Measurements from ENCODE around the gene FTSJ3.
"Not testable (repeated sequence)": the region's sequence is repeated elsewhere in the genome, so short reads cannot be mapped to it uniquely, and the experiment has no call there.

Gene FTSJ3

DNA sequence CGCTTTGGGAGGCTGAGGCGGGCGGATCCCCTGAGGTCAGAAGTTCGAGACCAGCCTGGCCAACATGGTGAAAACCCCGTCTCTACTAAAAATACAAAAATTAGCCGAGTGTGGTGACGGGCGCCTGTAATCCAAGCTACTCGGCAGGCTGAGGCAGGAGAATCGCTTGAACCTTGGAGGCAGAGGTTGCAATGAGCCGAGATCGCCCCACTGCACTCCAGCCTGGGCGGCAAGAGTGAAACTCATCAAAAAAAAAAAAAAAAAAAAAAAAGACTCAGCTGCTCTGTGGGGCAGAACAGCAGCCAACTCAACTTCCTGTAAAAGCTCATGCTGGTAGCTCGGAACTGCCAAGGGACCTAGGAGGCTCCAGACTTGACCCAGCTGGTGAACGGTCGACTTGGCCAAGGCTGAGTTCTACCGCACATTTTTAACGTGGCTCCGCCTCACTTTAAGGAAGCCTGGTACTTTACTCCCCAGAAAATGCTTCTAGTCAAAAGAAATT, 16.0 kb upstream of the FTSJ3 start:
- not testable (repeated sequence) for DNase-seq

GRCh38 chr17:63842540-63843386, 15.3 kb upstream of the FTSJ3 start, which contains the start of gene SMARCD2:
Gene SMARCD2, minus strand, starts transcription at chr17:63842685. Its CDS starts 11 bp downstream, at chr17:63842674.
- peak; percentile 98 for DNase-seq

DNA sequence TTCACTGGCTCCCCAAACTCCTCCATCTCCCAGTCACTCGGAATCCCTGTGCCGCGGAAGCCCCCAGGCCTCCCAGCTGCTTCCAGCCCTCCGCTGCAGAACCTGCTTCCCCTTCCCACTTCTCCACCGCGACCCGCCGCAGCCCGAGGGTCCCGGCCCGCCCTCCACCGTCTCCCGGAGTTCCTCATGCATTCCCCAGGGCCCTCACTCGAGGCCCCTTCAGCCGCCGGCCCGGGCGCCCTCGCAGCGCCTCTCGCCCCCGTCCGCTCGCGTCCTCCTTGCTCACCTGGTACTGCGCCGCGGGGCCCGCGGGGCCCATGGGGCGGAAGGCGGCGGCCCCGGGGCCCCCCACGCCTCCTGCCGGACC, 14.7 kb upstream of the FTSJ3 start:
- no peak for DNase-seq

DNA sequence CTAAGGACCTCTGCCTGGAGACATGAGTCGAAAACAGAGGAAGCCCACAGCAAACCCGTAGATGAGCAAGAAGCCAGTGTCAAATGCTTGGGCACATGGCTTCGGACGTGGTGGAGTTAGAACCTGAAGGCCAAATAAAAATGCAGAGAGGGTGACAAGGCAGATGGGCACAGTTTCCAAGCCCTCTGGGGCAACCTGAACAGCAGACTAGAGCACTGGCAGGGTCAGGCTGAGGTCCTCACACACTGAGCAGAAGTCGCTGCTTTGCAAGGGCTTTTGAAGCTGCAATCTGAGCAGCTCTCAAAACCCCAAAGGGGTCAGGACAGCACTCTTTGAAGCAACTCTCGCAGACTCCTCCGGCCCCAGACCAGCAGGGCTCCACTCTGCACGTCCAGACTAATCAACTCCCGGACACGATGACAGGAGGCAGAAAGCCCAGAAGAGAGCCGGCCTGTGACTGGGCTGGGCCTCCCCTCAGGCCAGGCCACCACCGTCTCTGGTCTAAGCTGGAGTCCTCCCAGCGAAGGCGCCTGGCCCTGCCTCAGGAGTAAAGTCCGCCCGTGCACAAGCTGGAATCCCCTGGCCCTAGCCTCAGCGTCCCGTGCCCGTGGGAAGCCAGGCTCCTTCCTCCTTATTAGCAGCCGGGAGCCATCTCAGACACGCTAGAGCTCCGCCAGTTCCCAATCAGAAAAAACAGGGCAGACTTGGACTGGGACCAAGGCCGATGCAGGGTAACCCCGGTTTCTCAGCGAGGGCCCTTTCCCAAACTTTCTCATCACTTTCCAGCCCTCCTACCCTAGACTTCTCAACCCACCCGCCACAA, 14.1 kb upstream of the FTSJ3 start:
- DNase-seq: no peak

GRCh38 chr17:63840591-63841349, 13.3 kb upstream of the FTSJ3 start:
- no peak for DNase-seq

DNA sequence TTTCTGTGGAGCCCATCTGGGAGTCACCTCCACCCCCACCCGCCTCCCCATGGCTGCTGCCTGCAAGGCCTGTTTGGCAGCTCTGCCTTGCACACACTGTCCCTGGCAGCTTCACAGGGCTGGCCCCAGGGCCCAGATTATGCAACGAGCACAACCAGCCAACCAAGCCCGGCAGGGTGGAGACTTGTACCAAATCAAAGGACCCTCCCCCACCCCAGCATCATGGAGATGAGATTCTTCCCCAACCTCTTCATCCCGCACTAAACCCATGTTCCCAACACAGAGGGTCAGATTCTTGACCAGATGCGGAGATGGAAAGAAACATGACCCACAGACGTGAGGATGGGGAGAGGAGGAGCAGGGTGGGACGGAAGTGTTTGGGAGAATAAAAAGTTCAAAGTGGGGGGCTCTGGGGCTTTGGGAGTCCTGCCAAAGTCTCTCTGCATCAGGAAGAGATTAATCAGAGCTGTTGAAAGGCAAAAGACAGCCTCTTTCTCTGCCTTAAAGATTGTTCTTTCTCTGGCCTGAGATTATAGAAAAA, 11.2 kb upstream of the FTSJ3 start:
- no peak for DNase-seq

DNA sequence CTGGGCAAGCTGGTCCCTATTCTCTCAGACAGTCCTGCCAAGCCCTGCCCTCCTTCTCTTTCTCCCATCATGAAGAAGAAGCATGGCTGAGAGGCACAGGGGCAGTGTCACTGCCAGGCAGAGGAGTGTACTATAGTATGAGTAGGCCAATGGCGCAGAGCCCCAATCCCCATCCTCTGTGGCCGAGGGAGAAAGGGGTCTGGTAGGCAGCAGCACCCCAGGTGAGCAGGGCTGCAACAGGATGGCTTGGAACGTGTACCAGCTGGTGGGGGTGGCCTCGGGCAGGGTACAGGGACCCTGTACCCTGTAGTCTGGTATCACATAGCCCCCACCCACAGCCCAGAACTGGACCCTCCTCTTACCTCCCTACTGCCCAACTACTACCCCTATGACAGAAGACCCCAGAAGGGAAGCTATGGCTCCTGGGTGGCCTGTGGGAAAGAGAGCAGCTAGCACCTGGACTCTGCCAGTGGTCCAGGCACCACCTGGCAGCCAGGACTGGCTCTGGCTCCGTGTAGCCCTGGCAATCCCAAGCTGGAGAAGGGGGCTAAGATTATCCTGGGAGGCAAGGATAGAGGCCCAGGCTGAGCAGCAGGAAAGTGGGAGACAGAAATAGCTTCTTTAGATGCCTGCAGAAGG, 10.6 kb upstream of the FTSJ3 start:
- no peak for DNase-seq

- DNase-seq: no peak
Observed at GRCh38 chr17:63837480-63837879, 10.0 kb upstream of the FTSJ3 start.

DNA sequence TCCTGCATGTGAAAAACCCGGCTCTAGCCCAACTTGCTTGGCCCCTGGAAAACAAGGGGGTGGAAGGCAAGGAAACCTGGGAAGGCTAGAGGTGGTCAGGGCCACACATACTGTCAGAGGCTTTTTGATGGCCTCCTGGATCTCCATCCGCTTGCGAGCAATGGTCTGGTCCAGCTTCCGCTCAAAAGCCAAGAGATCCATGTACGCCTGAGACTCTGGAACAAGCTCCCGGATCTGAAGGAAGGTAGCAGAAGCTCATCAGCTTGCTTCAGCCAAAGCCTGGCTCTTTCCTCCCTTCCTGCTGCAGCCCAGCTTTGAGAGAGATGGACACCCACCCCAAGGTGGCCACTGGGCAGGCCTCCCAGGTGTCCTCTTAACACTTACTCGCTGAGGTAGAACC, 9.3 kb upstream of the FTSJ3 start:
- no peak for DNase-seq

- DNase-seq: no peak
Observed at GRCh38 chr17:63835167-63835720, 7.8 kb upstream of the FTSJ3 start.

DNA sequence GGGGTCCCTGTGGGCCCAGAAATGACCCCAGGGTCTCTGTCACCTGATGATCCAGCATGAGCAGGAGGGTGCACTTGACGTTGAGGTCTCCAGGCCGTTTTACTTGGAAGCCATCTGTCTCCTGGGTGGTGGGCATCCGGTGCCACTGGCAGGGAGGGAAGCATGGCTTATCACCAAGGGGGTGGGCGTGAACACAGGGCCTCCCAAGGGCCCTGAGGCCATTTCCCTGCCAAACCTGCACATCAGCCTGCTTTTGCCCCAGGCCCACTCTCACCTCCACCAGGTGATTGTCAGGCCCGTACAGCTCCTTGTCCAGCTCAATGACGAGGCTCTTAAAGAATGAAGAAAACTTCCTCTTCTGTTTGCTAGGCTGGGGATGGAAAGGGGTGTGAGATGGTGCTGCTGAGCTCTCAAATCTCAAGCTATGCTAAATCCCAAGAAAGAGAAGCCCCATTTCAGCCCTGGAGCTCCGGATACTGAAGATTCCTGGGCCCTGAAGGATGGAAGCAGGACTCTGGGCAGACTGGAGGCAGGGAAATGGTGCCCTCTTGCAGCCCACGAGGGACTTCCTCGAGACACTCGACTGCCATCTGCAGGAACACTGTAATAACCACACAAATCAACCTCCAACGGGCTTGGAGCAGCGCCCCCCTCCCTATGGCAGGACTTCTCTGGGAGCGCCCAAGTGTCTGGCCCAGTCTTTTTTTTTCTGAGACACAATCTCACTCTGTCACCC, 7.1 kb upstream of the FTSJ3 start:
- DNase-seq: no peak

GRCh38 chr17:63833741-63834373, 6.4 kb upstream of the FTSJ3 start:
- DNase-seq: no peak

DNA sequence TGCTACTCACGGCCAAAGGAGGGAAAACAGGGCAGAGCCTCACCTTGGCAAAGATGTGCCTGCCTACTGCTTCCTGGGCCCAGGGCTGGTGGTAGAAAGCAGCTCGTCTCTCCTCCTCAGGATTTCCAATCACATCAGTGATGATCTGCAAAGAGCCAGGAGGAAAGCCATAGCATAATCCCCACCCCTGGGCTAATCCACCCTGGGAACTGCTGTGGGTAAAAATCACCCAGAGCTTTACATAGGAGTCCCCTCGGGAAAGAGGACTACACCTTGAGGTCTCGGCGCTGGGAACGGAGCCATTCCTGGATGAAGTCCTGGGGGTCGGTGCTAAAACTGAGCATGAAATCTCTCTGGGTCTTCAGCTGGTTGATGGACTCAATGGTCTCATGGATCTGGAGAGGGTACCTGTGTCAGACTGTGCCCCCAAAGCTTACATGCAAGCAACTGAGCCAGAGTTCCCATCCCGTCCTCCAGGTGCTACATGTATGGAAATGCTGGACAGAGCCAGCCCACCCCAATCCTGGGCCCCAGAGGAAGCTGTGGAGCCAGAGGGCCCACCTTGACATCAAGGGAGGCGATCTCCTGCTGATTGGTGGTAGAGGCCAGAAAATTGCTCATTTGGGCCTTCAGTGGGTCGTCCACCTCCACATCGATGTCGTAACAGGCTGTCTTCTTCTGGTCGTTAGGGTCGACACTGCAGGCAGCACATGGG, 5.7 kb upstream of the FTSJ3 start:
- no peak for DNase-seq

DNA sequence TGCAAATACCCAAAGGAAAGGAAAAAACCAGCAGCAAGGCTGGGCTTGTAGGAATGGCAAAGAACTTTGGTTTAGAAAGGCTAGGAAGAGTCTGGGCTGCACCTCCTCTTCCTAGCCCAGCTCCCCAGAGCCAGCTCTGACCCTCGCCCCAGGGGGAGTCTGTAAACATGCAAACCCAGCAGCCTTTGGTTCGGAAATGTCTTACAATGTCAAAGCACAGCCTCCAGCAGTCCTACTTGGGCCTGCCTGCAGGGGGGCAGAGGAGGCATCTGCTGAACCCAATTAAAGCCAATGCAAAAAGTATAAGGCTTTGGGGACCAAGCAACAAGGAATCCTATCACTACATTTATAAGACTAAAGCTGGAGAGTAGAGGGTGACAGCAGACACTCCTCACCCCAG, 5.0 kb upstream of the FTSJ3 start:
- DNase-seq: no peak

DNA sequence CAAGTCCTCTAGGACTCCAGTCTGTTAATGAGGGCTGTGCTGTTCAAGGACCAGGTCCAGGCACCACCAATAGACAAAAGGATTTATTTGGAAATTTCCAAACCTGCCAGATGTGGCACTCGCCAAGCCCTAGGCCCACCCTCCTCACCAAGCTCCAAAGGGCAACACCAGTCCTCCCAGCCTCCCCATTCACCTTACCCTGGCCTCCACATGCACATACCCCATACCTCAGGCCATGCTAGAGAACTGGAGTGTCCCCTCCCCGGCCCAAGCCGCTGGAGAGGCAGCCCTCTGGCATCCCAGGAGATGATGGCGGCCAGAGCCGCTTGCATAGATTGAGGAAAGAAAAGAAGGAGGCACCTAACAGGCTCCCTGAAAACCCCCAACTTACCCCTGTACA, 4.6 kb upstream of the FTSJ3 start:
- no peak for DNase-seq

GRCh38 chr17:63831505-63831904, 4.0 kb upstream of the FTSJ3 start:
- no peak for DNase-seq

DNA sequence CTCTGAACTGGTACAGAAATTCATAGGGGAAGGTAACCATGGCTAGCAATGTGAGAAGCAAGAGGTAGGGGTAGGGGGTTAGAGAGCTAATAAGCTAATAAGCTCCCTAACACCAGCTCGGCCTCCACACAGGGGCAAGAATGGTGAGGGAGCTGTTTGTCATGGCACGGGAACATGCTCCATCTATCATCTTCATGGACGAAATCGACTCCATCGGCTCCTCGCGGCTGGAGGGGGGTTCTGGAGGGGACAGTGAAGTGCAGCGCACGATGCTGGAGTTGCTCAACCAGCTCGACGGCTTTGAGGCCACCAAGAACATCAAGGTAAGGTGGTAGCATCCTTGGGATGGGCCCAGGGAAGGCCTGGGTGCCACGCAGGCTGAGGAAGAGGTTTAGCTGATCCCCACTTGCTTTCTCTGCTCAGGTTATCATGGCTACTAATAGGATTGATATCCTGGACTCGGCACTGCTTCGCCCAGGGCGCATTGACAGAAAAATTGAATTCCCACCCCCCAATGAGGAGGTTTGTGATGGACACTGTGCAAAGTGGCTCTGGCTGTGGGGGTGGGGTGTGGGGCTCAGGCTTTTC, 3.5 kb upstream of the FTSJ3 start:
- DNase-seq: no peak

GRCh38 chr17:63830278-63830677, 2.8 kb upstream of the FTSJ3 start:
- DNase-seq: no peak

DNA sequence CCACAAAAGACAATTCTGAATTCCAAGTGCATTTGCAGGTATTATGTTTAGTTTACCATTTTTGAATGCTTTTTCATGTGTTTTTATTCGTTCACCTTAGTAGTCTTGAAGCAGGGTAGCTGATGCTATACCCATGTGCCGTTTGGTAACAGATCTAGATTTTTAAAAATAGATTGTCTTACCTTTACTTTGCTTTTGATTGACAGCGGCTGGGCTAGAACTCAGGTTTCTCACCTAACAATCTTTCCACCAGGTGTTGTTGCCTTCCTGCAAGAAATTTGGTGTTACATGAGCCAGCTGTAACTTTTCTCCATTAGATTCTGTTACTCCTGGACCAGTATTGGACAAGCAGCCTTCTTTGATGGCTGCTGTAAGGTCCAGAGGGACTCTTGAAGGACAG, 1.5 kb upstream of the FTSJ3 start:
- no peak for DNase-seq

DNA sequence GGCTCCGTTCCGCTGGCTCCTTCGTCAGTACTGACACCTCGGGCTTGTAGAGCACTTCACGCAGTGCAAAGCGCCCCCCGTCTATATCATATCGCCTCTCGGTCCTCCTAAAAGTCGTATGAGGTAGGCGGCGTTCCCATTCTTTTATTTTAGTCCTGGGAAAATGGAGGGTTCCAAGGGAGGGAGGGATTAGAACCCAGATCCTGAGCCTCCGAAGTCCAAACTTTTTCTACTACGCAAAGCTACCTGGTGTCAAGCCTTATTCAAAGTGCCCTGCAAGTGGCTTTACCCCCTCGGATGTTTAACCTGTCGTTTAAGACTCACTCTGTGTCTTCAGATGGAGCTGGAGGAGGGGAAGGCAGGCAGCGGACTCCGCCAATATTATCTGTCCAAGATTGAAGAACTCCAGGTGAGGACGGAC, 348 bp upstream of the FTSJ3 start:
- DNase-seq: no peak
